Ascending aorta (tissue), 2 donors: ENCODE measurements around the gene CDC14A. TPM values are rescaled to one million over a fixed set of nuclear protein-coding genes. Genes with fewer than 3 reads are reported as not detected.

Source experiments
- DNase-seq, 2 donors: peaks; one replicate each; pipeline ENCODE4 v3.0.0-alpha.2; 2019; ENCODE audit warnings: low spot score in 2 of 2
- H3K27ac ChIP-seq, 2 donors: fragments of 200-600 bp; sonication (generic); one replicate each; pipeline ENCODE4 v1.5.1; 2016 to 2017; ENCODE audit warnings: mild to moderate bottlenecking in 1 of 2
- H3K27me3 ChIP-seq: fragments of 200-600 bp; sonication (generic); one replicate; pipeline ENCODE4 v1.5.1; 2017
- H3K36me3 ChIP-seq, 2 donors: fragments of 200-600 bp; sonication (generic); one replicate each; pipeline ENCODE4 v1.5.1; 2016
- H3K4me1 ChIP-seq, 2 donors: fragments of 200-600 bp; sonication (generic); one replicate each; pipeline ENCODE4 v1.5.1; 2016 to 2017; ENCODE audit warnings: mild to moderate bottlenecking in 1 of 2
- H3K4me3 ChIP-seq, 2 donors: fragments of 200-600 bp; sonication (generic); one replicate each; pipeline ENCODE4 v1.5.1; 2016 to 2017; ENCODE audit warnings: mild to moderate bottlenecking in 1 of 2
- H3K9me3 ChIP-seq, 2 donors: fragments of 200-600 bp; sonication (generic); one replicate each; pipeline ENCODE4 v1.5.1; 2016
- intact Hi-C: fragments of 100-400 bp; cut with DNase I; formaldehyde crosslinking; loops from one replicate; pipeline ENCODE4 v1.15.1; 2023
- total RNA-seq: library from RNA; depleted of rRNA; stranded (reverse); fragments of >200 nt; gene quantifications from one replicate; pipeline ENCODE4 v1.1.0, GENCODE V29; 2016
- TF ChIP-seq, protein P1 (sequence below), 3 experiments: fragments of 200-600 bp in 2 of 3; fragments of 450-650 bp in 1 of 3; sonication (generic) in 2 of 3; IDR thresholded peaks; one replicate each; pipeline ENCODE4 v1.5.1; 2016 to 2019; ENCODE audit warnings: antibody characterized with exemption in 3 of 3, mild to moderate bottlenecking in 1 of 3, moderate library complexity in 1 of 3

The CDC14A gene
- total RNA-seq, 1 donor from 2014 or later, result 2.0 TPM

DNA sequence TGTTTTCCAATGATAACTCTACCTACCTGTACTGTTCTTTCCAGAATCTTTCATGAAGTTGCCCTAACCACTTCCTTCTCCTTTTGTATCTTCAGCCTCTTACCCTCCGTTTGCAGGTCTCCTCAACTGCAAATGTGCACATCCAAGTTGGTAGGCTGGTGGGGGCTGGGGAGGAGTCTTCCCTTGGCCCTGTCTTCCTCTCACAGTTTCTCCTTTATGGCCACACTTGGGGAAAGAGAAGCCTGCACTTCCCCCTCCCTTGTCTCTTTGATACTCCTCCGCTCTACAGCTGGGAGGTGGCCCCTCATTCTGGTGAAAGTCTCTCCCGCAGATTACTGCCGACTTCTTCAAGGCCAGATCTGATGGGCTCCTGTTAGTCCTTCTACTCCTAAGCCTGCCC lies 158.8 kb downstream of the CDC14A start:
- TF ChIP-seq, protein P1, sequence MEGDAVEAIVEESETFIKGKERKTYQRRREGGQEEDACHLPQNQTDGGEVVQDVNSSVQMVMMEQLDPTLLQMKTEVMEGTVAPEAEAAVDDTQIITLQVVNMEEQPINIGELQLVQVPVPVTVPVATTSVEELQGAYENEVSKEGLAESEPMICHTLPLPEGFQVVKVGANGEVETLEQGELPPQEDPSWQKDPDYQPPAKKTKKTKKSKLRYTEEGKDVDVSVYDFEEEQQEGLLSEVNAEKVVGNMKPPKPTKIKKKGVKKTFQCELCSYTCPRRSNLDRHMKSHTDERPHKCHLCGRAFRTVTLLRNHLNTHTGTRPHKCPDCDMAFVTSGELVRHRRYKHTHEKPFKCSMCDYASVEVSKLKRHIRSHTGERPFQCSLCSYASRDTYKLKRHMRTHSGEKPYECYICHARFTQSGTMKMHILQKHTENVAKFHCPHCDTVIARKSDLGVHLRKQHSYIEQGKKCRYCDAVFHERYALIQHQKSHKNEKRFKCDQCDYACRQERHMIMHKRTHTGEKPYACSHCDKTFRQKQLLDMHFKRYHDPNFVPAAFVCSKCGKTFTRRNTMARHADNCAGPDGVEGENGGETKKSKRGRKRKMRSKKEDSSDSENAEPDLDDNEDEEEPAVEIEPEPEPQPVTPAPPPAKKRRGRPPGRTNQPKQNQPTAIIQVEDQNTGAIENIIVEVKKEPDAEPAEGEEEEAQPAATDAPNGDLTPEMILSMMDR (IDR thresholded peaks at IDR 0.05), result no peak
- DNase-seq, result no peak
- Histone ChIP-seq H3K9me3 (no peaks in the 10 kb centered on the region), H3K36me3 (peaks cover 3 to 4% of the 10 kb centered on the region in 2 donors), H3K27ac (no peak overlapping the region), H3K4me1 (no peaks in the 10 kb centered on the region), H3K4me3 (no peak overlapping the region), H3K27me3 (no peaks in the 10 kb centered on the region)
- intact Hi-C loops, result no loop called here

DNA sequence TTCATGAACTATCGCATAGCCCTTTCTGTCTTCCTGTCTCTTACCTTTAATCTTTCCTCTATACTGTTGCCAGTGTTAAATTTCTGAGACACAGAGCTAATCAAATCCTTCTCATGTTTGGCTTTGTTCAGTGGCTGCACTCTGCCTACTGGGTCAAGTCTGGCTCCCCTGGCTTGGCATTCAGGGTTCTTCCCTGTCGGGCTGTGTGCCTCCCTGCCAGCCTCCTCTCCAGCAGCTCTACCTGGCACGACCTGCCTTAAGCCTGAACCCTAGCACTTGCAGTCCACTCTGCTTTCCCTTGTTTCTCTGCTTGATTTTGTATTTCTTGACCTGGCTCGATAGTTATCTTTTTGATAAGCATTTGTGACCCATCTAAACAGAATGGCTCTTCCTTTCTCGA lies 159.5 kb downstream of the CDC14A start:
- intact Hi-C loops, result no loop called here
- H3K27me3 ChIP-seq, result no peaks in the 10 kb centered on the region
- no peak for DNase-seq
- no peak overlapping the region for H3K4me3 ChIP-seq
- H3K9me3 ChIP-seq, result no peaks in the 10 kb centered on the region
- H3K36me3 ChIP-seq, result peaks cover 3 to 4% of the 10 kb centered on the region in 2 donors
- H3K27ac ChIP-seq, result no peak overlapping the region
- H3K4me1 ChIP-seq, result no peaks in the 10 kb centered on the region
- TF ChIP-seq, protein P1 (IDR thresholded peaks at IDR 0.05), result no peak

DNA sequence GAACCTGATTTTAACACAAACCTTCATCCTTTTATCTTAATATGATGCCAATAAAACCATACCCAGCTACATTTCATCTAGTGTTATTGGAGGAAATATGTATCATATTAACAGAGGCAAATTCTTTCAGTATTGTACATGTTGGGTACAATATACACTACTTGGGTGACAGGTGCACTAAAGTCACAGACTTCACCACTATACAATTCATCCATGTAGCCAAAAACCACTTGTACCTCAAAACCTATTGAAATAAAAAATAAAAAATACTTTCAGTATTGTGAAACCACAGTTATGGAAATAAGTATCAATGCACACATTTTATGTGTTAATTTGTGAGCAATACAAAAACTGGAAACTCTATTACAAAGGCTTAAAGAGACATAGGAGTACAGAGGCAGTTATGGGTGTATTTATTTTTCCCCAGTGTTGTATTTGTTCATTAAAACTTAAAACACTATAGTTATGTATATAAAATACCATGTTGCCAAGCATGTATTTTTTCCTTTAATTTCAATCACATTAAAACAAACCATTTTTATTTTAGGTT lies 160.6 kb downstream of the CDC14A start:
- H3K4me3 ChIP-seq, result no peak overlapping the region
- H3K27me3 ChIP-seq, result no peaks in the 10 kb centered on the region
- intact Hi-C loops, result no loop called here
- H3K9me3 ChIP-seq, result no peaks in the 10 kb centered on the region
- DNase-seq, result no peak
- peaks cover 3 to 4% of the 10 kb centered on the region in 2 donors for H3K36me3 ChIP-seq
- TF ChIP-seq, protein P1 (IDR thresholded peaks at IDR 0.05), result no peak
- H3K4me1 ChIP-seq, result no peaks in the 10 kb centered on the region
- no peak overlapping the region for H3K27ac ChIP-seq

- intact Hi-C loops, result no loop called here
Measured at GRCh38 chr1:100516857-100517256, 164.6 kb downstream of the CDC14A start.

GRCh38 chr1:100517515-100517914 lies 165.2 kb downstream of the CDC14A start:
- no peak for DNase-seq
- no peak overlapping the region for H3K4me3 ChIP-seq
- TF ChIP-seq, protein P1 (IDR thresholded peaks at IDR 0.05), result no peak
- no peaks in the 10 kb centered on the region for H3K9me3 ChIP-seq
- no peak overlapping the region for H3K27ac ChIP-seq
- intact Hi-C loops, result no loop called here
- H3K4me1 ChIP-seq, result no peaks in the 10 kb centered on the region
- no peaks in the 10 kb centered on the region for H3K27me3 ChIP-seq
- H3K36me3 ChIP-seq, result no peaks in the 10 kb centered on the region

More at GRCh38 chr1:100516857-100517256, 164.6 kb downstream of the CDC14A start:
- no peaks in the 10 kb centered on the region for H3K9me3 ChIP-seq
- DNase-seq, result no peak
- H3K4me1 ChIP-seq, result no peaks in the 10 kb centered on the region
- no peak overlapping the region for H3K27ac ChIP-seq
- H3K36me3 ChIP-seq, result no peaks in the 10 kb centered on the region
- no peaks in the 10 kb centered on the region for H3K27me3 ChIP-seq
- TF ChIP-seq, protein P1 (IDR thresholded peaks at IDR 0.05), result no peak
- H3K4me3 ChIP-seq, result no peak overlapping the region

GRCh38 chr1:100518023-100518422 lies 165.7 kb downstream of the CDC14A start:
- H3K27me3 ChIP-seq, result no peaks in the 10 kb centered on the region
- DNase-seq, result no peak
- no peaks in the 10 kb centered on the region for H3K9me3 ChIP-seq
- no peaks in the 10 kb centered on the region for H3K36me3 ChIP-seq
- TF ChIP-seq, protein P1 (IDR thresholded peaks at IDR 0.05), result no peak
- no peak overlapping the region for H3K27ac ChIP-seq
- H3K4me3 ChIP-seq, result no peak overlapping the region
- intact Hi-C loops, result no loop called here
- H3K4me1 ChIP-seq, result no peaks in the 10 kb centered on the region
